Pancreas (tissue), 10 donors: ENCODE data around the gene ATXN1. TPM values are rescaled to one million over a fixed set of nuclear protein-coding genes. Genes with fewer than 3 reads are reported as not detected.
"Not testable (repeated sequence)": the region's sequence is repeated elsewhere in the genome, so short reads cannot be mapped to it uniquely, and the experiment has no call there.

Experiments used
- ATAC-seq, 4 donors: fragments of 200-7000 bp; cut with Tn5 transposase; one replicate each; pipeline versions ENCODE4 v1.8.0 to v1.9.1; 2020; ENCODE audit warnings: mild to moderate bottlenecking in 4 of 4, moderate library complexity in 4 of 4
- DNase-seq, 6 donors: peaks; one replicate each; pipeline ENCODE4 v3.0.0-alpha.2; 2020
- FAIRE-seq: peaks from 2 replicates; lab custom pipeline; 2012; peaks lifted over from hg19 to GRCh38; lab: Jason Lieb, UNC
- H3K27ac ChIP-seq, 4 donors: fragments of 200-600 bp; sonication (generic); 1 replicate in 3 of 4; 2 replicates in 1 of 4; pipeline versions ENCODE4 v1.5.0 to v1.8.0; 2020
- H3K27me3 ChIP-seq, 4 donors: fragments of 200-600 bp; one replicate each; pipeline ENCODE4 v1.8.0; 2021
- H3K36me3 ChIP-seq, 3 donors: fragments of 200-600 bp; sonication (generic) in 1 of 3; one replicate each; pipeline versions ENCODE4 v1.5.0 to v1.8.0; 2020 to 2021
- H3K4me1 ChIP-seq, 3 donors: fragments of 200-600 bp; one replicate each; pipeline ENCODE4 v1.8.0; 2021
- H3K4me3 ChIP-seq, 4 donors: fragments of 200-600 bp; sonication (generic) in 2 of 4; one replicate each; pipeline versions ENCODE4 v1.5.0 to v1.8.0; 2020 to 2021
- H3K9me3 ChIP-seq, 4 donors: fragments of 200-600 bp; one replicate each; pipeline ENCODE4 v1.8.0; 2021
- CTCF ChIP-seq, 4 donors: fragments of 200-600 bp; sonication (generic) in 3 of 4; IDR thresholded peaks; one replicate each; pipeline versions ENCODE4 v1.5.0 to v1.8.0; 2021; ENCODE audit warnings: antibody characterized with exemption in 4 of 4
- WGBS, 2 donors: extraction: QIAGEN DNeasy Blood & Tissue Kit; methylation state at CpG; one replicate each; pipeline ENCODE4 v1.1.7; 2013; 5-methylcytosine and 5-hydroxymethylcytosine counted together
- intact Hi-C, 3 donors: fragments of 100-400 bp; cut with DNase I; formaldehyde crosslinking; loops; one replicate each; pipeline versions ENCODE4 v1.11.1 to v1.14.2; 2022
- polyA plus RNA-seq, 2 donors: library from polyadenylated mRNA; stranded (reverse); fragments of 200-250 nt; gene quantifications; one replicate each; pipeline ENCODE4 v1.2.3, GENCODE V29; 2013
- total RNA-seq, 6 donors: library from RNA; stranded (reverse); fragmentation: NEBNext Ultra II Directional in 4 of 6; extraction: Animal tissue kit (Norgen Biotek cat#: 25700) in 4 of 6; gene quantifications; one replicate each; pipeline versions ENCODE4 v1.2.1 to v1.2.4, GENCODE V29; 2021 to 2023
- donor health status: healthy with polysubstance abuse.
- donor health status: DM: no; HTN: no; CAD: no; lungs with moderate emphysema.
- donor health status: DM: no; HTN: no; CAD: no.
- donor health status: control.
- donor health status: control.
- donor health status: Bipolar disorder and iron deficiency.
- donor health status: DM: yes; HTN: yes; CAD: no.
- donor health status: DM: no; HTN: no; CAD: no.
- donor health status: DM: no; HTN: no; CAD: no.
- donor health status: DM: yes; HTN: yes; CAD: no.

The ATXN1 gene
- total and polyA plus RNA-seq, 8 donors, result 4.9 to 38.6 (median 20.5) TPM

GRCh38 chr6:16391451-16391912 is 369.8 kb downstream of the ATXN1 start:
- no peak for FAIRE-seq
- TF ChIP-seq CTCF (IDR thresholded peaks at IDR 0.05), result no peak
- no peaks in the 10 kb centered on the region for H3K36me3 ChIP-seq
- intact Hi-C loops, result no loop called here
- peak; percentile 48 to 75 (median 67) for ATAC-seq
- H3K4me3 ChIP-seq, result no peak overlapping the region
- H3K27ac ChIP-seq, result peak overlapping the region in 3 of 4 donors; percentile 6 to 78 (median 65)
- no peaks in the 10 kb centered on the region for H3K27me3 ChIP-seq
- 20 to 39% methylated on average over 2 of the region's 2 CpGs for WGBS, 2 donors
- H3K9me3 ChIP-seq, result no peaks in the 10 kb centered on the region
- peak in 1 of 6 donors; percentile 47 for DNase-seq
- H3K4me1 ChIP-seq, result peaks cover 4 to 11% (median 11%) of the 10 kb centered on the region in 3 donors

GRCh38 chr6:16390909-16391450 is 370.3 kb downstream of the ATXN1 start:
- intact Hi-C loops, FAIRE-seq, H3K9me3 ChIP-seq, DNase-seq, H3K36me3 ChIP-seq, H3K4me3 ChIP-seq, H3K27me3 ChIP-seq: not testable (repeated sequence)
- WGBS, 2 donors, result 94 to 98% methylated on average over 6 of the region's 6 CpGs
- H3K4me1 ChIP-seq, result peaks cover 4 to 11% (median 11%) of the 10 kb centered on the region in 3 donors
- peak overlapping the region in 2 of 4 donors; percentile 65 to 78 for H3K27ac ChIP-seq
- ATAC-seq, result peak in 1 of 4 donors; percentile 18

- 86 to 93% methylated on average over 2 of the region's 2 CpGs for WGBS, 2 donors
- ATAC-seq (no peak), DNase-seq (no peak), FAIRE-seq (no peak)
- H3K4me3 ChIP-seq, result no peak overlapping the region
- no peak for TF ChIP-seq CTCF (IDR thresholded peaks at IDR 0.05)
- intact Hi-C loops, result no loop called here
- H3K36me3 ChIP-seq, result no peaks in the 10 kb centered on the region
- H3K27me3 ChIP-seq, result no peaks in the 10 kb centered on the region
- H3K4me1 ChIP-seq, result peaks cover 1 to 11% (median 9%) of the 10 kb centered on the region in 3 donors
- no peaks in the 10 kb centered on the region for H3K9me3 ChIP-seq
- no peak overlapping the region for H3K27ac ChIP-seq
Observed at GRCh38 chr6:16389642-16390041, 371.6 kb downstream of the ATXN1 start.

GRCh38 chr6:16388488-16388887 is 372.8 kb downstream of the ATXN1 start:
- ATAC-seq (no peak), DNase-seq (no peak), FAIRE-seq (no peak)
- intact Hi-C loops, result no loop called here
- TF ChIP-seq CTCF (IDR thresholded peaks at IDR 0.05), result no peak
- H3K27me3 ChIP-seq, result no peaks in the 10 kb centered on the region
- H3K4me3 ChIP-seq, result no peak overlapping the region
- peaks cover 0 to 11% (median 7%) of the 10 kb centered on the region in 3 donors for H3K4me1 ChIP-seq
- H3K27ac ChIP-seq, result no peak overlapping the region
- 79 to 81% methylated on average over 1 of the region's 1 CpG for WGBS, 2 donors
- no peaks in the 10 kb centered on the region for H3K9me3 ChIP-seq
- H3K36me3 ChIP-seq, result no peaks in the 10 kb centered on the region

- no peak for TF ChIP-seq CTCF (IDR thresholded peaks at IDR 0.05)
- Histone ChIP-seq H3K27me3 (no peaks in the 10 kb centered on the region), H3K4me1 (no peaks in the 10 kb centered on the region), H3K36me3 (no peaks in the 10 kb centered on the region), H3K27ac (no peak overlapping the region), H3K4me3 (no peak overlapping the region), H3K9me3 (no peaks in the 10 kb centered on the region)
- no peak for ATAC-seq
- WGBS, 2 donors, result 95 to 97% methylated on average over 5 of the region's 5 CpGs
- intact Hi-C loops, result no loop called here
- FAIRE-seq, result no peak
- no peak for DNase-seq
Observed at GRCh38 chr6:16386057-16386456, 375.2 kb downstream of the ATXN1 start.
